Stimulated activated CD4-positive, alpha-beta T cell treated with anti-CD3 and anti-CD28 coated beads, Interleukin-1b, Interleukin-23, amount 100 ng/mL, for 4 hours (primary cell): ENCODE results near the gene BTBD1.
"Not testable (repeated sequence)": the region's sequence is repeated elsewhere in the genome, so short reads cannot be mapped to it uniquely, and the experiment has no call there.

ENCODE experiments used
- DNase-seq, 2 donors: peaks; one replicate each; pipeline ENCODE4 v3.0.0-alpha.2; 2020; ENCODE audit warnings: low read depth in 2 of 2

Gene BTBD1

DNA sequence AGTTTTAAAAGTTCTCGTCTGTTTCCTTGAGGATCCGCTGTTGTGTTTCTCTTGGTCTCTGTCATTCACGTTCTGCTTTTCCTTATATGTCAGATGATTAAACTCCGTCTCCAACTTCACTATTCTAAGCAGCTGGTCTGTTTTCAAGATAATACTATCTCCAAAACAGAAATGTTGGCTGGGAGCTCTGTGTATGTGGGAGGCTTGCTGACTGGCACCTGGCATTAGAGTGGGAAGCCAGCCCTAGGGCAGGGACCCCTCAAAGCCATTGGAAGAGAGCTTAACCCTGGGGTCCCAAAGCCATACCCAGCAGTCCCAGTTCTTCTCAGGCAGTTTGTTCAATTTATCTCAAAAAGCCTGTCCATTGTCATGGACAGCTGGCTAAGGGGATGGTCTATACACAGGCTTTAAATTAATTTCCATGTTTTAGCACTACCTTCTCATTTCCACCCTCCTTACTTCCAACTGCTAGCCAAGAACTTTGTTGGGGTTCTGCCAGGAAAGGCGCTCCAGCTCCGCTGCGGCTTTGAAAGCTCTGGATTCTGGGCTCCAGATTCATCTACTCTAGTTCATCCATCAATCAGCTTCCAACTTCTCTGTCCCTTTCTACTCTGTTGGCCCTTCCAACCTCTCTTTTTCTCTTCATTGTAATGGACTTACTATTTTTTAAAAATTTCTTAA lies 9.2 kb downstream of the BTBD1 start:
- no peak for DNase-seq

GRCh38 chr15:83057002-83057401 lies 10.1 kb downstream of the BTBD1 start:
- DNase-seq, result no peak

GRCh38 chr15:83053151-83053550 lies 13.9 kb downstream of the BTBD1 start:
- no peak for DNase-seq

DNA sequence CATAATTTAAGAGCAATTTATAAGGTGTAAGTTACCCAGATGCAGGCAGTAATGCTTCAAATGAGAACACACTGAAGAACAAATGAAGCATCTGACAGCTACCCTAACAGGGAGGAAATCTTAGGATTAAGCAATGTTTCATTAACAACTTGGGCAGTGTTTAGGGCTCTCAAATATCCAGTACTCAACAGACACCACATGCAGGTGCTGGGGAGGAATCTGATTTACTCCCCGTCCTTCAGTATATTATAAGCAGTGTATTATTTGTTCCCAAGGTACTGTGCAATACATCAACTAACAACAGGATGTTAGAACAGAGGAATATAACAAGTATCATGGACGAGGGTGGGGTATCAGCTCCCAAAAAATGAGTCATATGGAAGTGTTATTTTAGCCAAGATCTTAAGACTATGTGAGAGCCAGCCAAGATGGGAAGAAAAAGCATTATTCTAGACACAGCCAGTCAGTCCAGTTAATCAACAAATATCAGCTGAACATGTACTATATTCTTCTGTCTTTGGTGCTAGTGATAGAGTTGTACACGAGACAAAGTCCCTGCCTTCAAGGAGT lies 20.4 kb downstream of the BTBD1 start:
- no peak for DNase-seq

- DNase-seq, result no peak
Measured at GRCh38 chr15:83044156-83044555, 22.9 kb downstream of the BTBD1 start.

DNA sequence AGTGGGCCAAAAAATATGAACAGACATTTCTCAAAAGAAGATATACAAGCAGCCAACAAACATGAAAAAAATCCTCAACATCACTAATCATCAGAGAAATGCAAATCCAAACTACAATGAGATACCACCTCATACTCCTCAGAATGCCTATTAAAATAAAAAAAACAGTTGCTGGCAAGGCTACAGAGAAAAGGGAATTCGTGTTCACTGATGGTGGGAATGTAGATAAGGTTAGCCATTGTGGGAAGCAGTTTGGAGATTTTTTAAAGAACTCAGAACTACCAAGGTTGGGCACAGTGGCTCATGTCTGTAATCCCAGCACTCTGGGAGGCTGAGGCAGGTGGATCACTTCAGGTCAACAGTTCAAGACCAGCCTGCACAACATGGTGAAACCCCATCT lies 27.8 kb downstream of the BTBD1 start:
- DNase-seq, result no peak

DNA sequence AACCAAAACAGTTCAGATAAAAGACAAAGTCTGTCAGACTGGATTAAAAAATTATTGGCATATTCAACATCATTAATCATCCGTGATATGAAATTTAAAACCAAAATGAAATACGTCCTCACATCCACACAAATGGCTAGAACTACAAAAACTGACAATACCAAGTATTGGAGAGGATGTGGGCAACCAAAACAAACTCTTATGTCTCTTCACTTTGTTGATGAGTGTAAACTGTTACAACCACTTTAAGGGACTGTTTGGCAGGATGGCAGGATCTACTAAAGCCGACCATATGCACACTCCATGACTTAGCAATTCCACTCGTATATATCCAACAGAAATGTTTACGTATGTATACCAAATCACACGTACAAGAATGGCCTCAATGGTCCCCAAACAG lies 30.8 kb downstream of the BTBD1 start:
- DNase-seq, result no peak

DNA sequence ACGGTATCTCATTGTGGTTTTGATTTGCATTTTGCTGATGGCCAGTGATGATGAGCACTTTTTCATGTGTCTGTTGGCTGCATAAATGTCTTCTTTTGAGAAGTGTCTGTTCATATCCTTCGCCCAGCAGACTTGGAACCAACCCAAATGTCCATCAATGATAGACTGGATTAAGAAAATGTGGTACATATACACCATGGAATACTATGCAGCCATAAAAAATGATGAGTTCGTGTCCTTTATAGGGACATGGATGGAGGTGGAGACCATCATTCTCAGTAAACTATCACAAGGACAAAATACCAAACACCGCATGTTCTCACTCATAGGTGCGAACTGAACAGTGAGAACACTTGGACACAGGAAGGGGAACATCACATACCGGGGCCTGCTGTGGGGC lies 35.8 kb downstream of the BTBD1 start:
- DNase-seq, result not testable (repeated sequence)

- DNase-seq, result no peak
Measured at GRCh38 chr15:83030021-83030420, 37.0 kb downstream of the BTBD1 start.

GRCh38 chr15:83018436-83018835 lies 48.6 kb downstream of the BTBD1 start:
- no peak for DNase-seq

- no peak for DNase-seq
Measured at GRCh38 chr15:83016906-83017305, 50.1 kb downstream of the BTBD1 start.

GRCh38 chr15:83015361-83015760 lies 51.7 kb downstream of the BTBD1 start:
- no peak for DNase-seq

GRCh38 chr15:83014205-83014653 lies 52.8 kb downstream of the BTBD1 start:
- no peak for DNase-seq

DNA sequence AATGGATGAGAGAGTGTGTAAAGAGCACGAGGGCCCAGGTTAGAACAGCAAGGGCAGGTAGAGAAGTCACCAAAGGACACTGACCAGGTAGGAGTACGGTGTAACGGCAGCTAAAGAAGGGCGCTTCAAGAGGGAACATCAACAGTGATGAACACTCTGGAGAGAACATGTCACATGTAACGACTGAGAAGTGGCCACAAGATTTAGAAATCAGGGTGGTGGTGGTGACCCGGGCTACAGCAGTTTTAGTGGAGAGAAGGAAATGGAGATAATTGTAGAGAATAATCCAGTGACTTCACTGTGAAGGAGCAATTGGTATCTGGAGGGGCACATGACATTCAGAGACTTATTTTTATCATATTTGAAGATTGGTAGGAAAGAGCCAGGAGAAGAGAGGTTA lies 54.4 kb downstream of the BTBD1 start:
- no peak for DNase-seq

DNA sequence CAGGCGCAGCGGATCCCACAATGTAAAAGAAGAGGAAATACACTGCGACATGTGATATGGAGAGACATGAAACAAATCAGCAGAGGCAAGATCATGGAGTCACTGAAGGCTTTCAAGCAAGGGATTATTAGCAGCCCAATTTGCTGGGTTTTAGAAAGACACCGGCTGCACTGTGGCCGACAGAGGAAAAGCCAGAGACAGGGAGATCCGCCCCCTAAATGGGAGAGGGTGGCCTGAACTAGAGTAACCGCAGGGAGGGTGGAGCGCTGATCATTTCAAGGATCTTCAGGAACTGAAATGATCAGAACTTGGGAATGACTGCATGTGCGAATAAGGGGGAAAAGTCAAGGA lies 55.0 kb downstream of the BTBD1 start:
- DNase-seq, result no peak

DNA sequence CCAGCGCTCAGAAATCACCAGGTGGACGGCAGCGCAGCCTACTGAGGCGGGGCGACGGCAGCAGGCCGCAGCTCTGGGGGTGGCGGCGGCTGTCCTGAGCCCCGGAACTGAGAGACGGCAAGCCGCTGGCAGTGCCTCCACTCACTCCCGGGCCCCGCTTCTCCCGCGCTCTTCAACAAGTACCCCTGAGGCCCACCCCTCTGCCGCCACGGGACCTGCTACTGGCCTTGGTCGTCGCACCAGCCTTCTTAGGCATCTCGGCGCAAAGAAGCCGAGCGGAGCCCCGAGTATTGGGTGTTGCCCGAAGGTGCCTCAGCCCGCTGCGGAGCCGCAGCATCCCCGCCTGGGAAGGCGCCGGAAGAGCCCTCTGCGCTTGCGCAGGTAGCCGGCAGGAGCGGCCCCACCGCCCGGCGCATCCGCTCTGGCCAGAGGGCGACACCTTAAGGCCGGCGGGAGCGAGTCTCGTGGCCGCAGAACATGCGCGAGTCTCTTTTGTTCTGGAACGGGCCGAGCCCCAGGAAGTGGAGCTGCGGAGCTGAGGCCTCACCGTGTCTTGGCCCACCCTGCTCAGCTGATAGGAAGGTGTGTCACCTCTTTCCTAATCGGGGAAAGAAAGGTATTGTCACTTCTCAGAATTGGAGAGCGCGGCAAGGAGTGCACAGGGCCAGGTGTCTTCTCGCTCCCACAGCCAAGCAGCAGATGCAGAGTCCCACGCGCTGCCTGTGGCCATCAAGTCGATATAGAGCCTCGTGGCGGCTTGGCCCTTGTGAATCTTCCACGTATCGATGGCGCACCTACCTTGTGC lies 55.6 kb downstream of the BTBD1 start, which contains the start of gene C15orf40:
C15orf40 (minus strand) TSS at position 369 of the 805 bp plus-strand sequence; CDS start at position 337, 32 bp downstream.
- DNase-seq, result peak; percentile 70 to 81

GRCh38 chr15:83010709-83011270 lies 56.3 kb downstream of the BTBD1 start:
- DNase-seq, result peak; percentile 67 to 68

DNA sequence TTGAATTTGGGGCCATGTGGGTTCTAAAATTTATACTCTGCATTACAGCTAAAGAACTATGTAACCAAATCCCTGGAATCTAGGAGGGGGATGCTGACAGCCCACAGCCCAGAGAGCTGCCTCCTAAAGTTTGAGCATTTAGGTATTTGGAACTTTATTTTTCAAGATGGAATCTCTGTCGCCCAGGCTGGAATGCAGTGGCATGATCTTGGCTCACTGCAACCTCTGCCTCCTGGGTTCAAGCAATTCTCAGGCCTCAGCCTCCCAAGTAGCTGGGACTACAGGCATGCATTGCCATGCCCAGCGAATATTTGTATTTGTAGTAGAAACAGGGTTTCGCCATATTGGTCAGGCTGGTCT lies 66.4 kb downstream of the BTBD1 start:
- not testable (repeated sequence) for DNase-seq

DNA sequence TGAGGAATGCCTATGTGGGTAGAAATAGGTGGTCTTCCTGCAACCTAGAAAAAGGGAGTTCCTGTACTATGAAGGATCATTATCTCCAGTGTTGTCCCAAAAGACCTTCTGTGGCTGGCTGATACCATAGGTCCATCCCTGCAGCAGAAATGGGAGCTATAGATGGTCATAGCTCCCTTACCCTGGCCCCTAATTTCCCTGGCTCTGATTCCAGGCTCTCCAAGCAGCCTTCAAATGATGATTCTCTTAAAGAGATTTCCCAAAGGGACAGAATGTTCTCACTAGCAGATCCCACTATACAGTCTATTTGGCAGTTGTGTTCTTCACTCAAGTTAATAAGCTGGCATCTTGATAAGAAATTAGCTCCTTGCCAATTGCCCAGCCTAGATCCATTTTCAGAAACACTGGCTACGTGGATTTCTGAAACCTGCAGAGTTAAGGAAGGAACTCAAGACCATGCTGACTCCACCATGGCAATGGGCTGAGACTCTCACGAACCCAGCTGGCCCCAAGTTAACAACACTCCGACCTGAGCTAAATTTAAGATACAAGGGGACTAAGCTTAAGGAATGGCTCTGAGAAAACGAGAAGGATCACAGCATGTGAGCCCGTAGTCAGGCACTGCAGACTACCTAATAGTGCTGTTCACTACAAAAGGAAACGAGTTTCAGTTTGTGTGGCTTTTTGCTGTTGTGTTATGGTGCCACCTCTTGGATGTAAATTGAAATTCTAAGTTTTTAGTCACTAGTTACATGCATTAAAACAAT lies 67.0 kb downstream of the BTBD1 start:
- DNase-seq, result peak in 1 of 2 donors; percentile 27

GRCh38 chr15:82999426-82999825 lies 67.6 kb downstream of the BTBD1 start:
- DNase-seq, result no peak

DNA sequence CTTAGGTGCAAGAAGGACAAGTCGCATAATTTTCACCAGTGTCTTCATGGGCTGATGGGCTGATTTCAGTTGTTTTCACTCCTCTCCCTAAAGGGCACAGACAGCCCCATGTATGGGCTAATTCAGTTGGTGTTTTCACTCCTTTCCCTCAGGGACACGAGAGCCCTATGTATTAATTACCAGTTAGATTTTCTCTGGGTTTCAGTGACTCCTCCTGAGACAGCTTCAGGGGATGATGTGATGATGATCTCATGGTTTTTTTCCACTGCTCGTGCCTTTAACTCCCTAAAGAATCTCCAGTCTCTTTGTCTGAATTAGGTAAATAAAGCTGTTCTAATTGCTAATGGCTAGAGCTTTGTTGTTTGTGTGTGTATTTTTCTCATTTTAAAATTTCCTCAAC lies 71.1 kb downstream of the BTBD1 start:
- no peak for DNase-seq

GRCh38 chr15:82995076-82995475 lies 72.0 kb downstream of the BTBD1 start:
- no peak for DNase-seq
